ENCODE measurements around the gene DUSP11. TPM values are rescaled to one million over a fixed set of nuclear protein-coding genes. Genes with fewer than 3 reads are reported as not detected.
A peak's percentile ranks its signal among the peaks of the same experiment; 100 is the strongest.

DUSP11 gene
- total and polyA plus RNA-seq, 9 of the 15 experiments (the other 6 are each of a cell fraction or from before 2014, with no cell fraction given) = 20.7 to 79.8 (median 29.3) TPM

GRCh38 chr2:73736855-73737779 lies 42.8 kb downstream of the DUSP11 start, which contains the start of gene TPRKB (continued):
- TF ChIP-seq RBFOX2 (IDR thresholded peaks at IDR 0.05; ENCODE audit: low read depth, low read length) (peak; percentile 93), BRD9 (IDR thresholded peaks at IDR 0.05; ENCODE audit: low read depth, partially characterized antibody) (no peak), ZZZ3 (IDR thresholded peaks at IDR 0.05) (peak; percentile 67; the same call in 1 of the 2 replicates), BCOR (IDR thresholded peaks at IDR 0.05) (no peak), CREM (IDR thresholded peaks at IDR 0.05; ENCODE audit: low read depth) (peak; percentile 82), ZNF764 (CRISPR knock-in tag; IDR thresholded peaks at IDR 0.05; ENCODE audit: low read depth) (no peak), ZNF311 (CRISPR knock-in tag; IDR thresholded peaks at IDR 0.05) (no peak), XRCC4 (IDR thresholded peaks at IDR 0.05; ENCODE audit: extremely low read depth, insufficient read depth, insufficient read length) (no peak), PRDM10 (IDR thresholded peaks at IDR 0.05; ENCODE audit: partially characterized antibody) (peak; percentile 93), FOXA1 (IDR thresholded peaks at IDR 0.05; ENCODE audit: borderline replicate concordance) (no peak), ATF6 (CRISPR knock-in tag; IDR thresholded peaks at IDR 0.05) (no peak), BCLAF1 (IDR thresholded peaks at IDR 0.05; ENCODE audit: borderline replicate concordance in 1 of 2, control insufficient read depth in 1 of 2, low read depth in 2 of 2, low read length in 1 of 2) (peak in 1 of 2 experiments; percentile 90; a peak in 2 of 4 replicates), CTCFL (IDR thresholded peaks at IDR 0.05; ENCODE audit: borderline replicate concordance, insufficient read depth, low read depth, low read length, poor library complexity, severe bottlenecking) (no peak), NRF1 (conservative IDR thresholded peaks at IDR 0.05 in 1 of 2, IDR thresholded peaks at IDR 0.05 in 1 of 2) (peak; percentile 29 to 48; a peak in 2 of 4 replicates), SREBF1 (IDR thresholded peaks at IDR 0.05; ENCODE audit: borderline replicate concordance, low read depth, low read length) (no peak)
